Measurements from ENCODE around the gene MARCHF10.
"Not testable (repeated sequence)": the region's sequence is repeated elsewhere in the genome, so short reads cannot be mapped to it uniquely, and the experiment has no call there.

GRCh38 chr17:62831066-62831465 lies 23.0 kb upstream of the MARCHF10 start:
- TF ChIP-seq POLR2A (IDR thresholded peaks at IDR 0.05; ENCODE audit: low read depth, low read length); CTCF (IDR thresholded peaks at IDR 0.05; ENCODE audit: extremely low read depth in 1 of 2, insufficient read depth in 1 of 2, low read depth in 1 of 2, low read length in 2 of 2): not testable (repeated sequence)
